Vagina (tissue), 2 donors: ENCODE data around the gene MXRA7. TPM values are rescaled to one million over a fixed set of nuclear protein-coding genes. Genes with fewer than 3 reads are reported as not detected.
"Not testable (repeated sequence)": the region's sequence is repeated elsewhere in the genome, so short reads cannot be mapped to it uniquely, and the experiment has no call there.

Source experiments
- DNase-seq, 2 donors: peaks; one replicate each; pipeline ENCODE4 v3.0.0-alpha.2; 2017; ENCODE audit errors: extremely low spot score in 2 of 2
- H3K27ac ChIP-seq: fragments of 200-600 bp; sonication (generic); one replicate; pipeline ENCODE4 v1.5.1; 2019
- H3K27me3 ChIP-seq: fragments of 200-600 bp; sonication (generic); one replicate; pipeline ENCODE4 v1.5.1; 2019
- H3K36me3 ChIP-seq, 2 donors: fragments of 200-600 bp; sonication (generic); one replicate each; pipeline ENCODE4 v1.5.1; 2017 to 2019
- H3K4me1 ChIP-seq: fragments of 200-600 bp; sonication (generic); one replicate; pipeline ENCODE4 v1.5.1; 2019
- H3K4me3 ChIP-seq, 2 donors: fragments of 200-600 bp; sonication (generic); 1 replicate in 1 of 2; 2 replicates in 1 of 2; pipeline ENCODE4 v1.5.1; 2016 to 2019
- H3K9me3 ChIP-seq: fragments of 200-600 bp; sonication (generic); one replicate; pipeline ENCODE4 v1.5.1; 2019
- POLR2A ChIP-seq, 2 donors: fragments of 450-650 bp; IDR thresholded peaks; one replicate each; pipeline ENCODE4 v1.6.1; 2017; ENCODE audit warnings: antibody characterized with exemption in 2 of 2, mild to moderate bottlenecking in 2 of 2, moderate library complexity in 2 of 2
- POLR2AphosphoS5 ChIP-seq, 2 donors: sonication (generic); formaldehyde crosslinking; IDR thresholded peaks; one replicate each; pipeline ENCODE4 v1.9.0; 2017; ENCODE audit warnings: antibody characterized with exemption in 2 of 2, mild to moderate bottlenecking in 2 of 2, low read depth in 1 of 2; ENCODE audit not compliant: insufficient read depth in 1 of 2
- intact Hi-C: fragments of 100-400 bp; cut with DNase I; formaldehyde crosslinking; loops from one replicate; pipeline ENCODE4 v1.15.1; 2023
- total RNA-seq: library from RNA; depleted of rRNA; stranded (reverse); fragments of >200 nt; gene quantifications from one replicate; pipeline ENCODE4 v1.2.3, GENCODE V29; 2016
- TF ChIP-seq, protein P1 (sequence below), 3 experiments: fragments of 450-650 bp in 2 of 3; fragments of 200-600 bp in 1 of 3; sonication (generic) in 1 of 3; IDR thresholded peaks; one replicate each; pipeline ENCODE4 v1.5.1; 2017 to 2019; ENCODE audit warnings: antibody characterized with exemption in 3 of 3, mild to moderate bottlenecking in 2 of 3, moderate library complexity in 2 of 3

MXRA7 gene
- total RNA-seq, 1 donor from 2014 or later: 114 TPM

DNA sequence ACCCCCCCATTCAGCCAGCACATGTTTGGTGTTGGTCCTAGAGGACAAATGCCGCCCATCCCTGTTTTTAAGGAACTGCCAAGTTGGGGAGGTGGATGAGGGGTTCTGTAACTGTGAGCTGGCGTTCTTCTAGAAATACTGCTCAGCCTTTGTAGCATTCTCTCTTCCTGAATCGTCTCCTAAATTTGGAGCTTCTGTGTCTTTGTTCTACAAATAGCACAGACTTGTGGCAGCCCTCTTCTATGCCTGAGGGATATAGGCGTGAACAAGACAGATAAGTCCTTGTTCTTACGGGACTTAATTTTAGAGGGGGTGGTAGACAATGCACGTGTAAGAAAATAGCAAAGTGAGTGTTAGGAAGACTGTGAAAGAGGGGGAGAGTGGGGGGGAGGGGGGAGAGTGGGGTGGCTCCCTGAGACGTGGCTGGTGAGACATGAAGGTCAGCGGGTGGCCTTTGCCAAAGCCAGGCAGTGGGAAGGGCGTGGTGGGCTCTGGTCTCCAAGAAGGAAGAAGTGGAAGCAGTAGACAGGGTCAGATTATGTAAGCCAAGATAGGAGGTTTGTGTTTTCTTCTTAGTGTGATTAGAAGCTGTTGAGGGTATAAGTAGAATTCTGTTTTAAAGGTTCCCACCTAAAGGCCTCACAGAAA, 37.1 kb upstream of the MXRA7 start:
- DNase-seq: no peak
- Histone ChIP-seq H3K4me3 (no peak overlapping the region), H3K27me3 (no peaks in the 10 kb centered on the region), H3K27ac (no peak overlapping the region), H3K36me3 (peaks cover 0 to 35% of the 10 kb centered on the region in 2 donors), H3K4me1 (no peaks in the 10 kb centered on the region), H3K9me3 (no peaks in the 10 kb centered on the region)
- TF ChIP-seq POLR2AphosphoS5 (IDR thresholded peaks at IDR 0.05; ENCODE audit: insufficient read depth in 1 of 2, low read depth in 1 of 2) (no peak), POLR2A (IDR thresholded peaks at IDR 0.05) (no peak)
- TF ChIP-seq, protein P1, sequence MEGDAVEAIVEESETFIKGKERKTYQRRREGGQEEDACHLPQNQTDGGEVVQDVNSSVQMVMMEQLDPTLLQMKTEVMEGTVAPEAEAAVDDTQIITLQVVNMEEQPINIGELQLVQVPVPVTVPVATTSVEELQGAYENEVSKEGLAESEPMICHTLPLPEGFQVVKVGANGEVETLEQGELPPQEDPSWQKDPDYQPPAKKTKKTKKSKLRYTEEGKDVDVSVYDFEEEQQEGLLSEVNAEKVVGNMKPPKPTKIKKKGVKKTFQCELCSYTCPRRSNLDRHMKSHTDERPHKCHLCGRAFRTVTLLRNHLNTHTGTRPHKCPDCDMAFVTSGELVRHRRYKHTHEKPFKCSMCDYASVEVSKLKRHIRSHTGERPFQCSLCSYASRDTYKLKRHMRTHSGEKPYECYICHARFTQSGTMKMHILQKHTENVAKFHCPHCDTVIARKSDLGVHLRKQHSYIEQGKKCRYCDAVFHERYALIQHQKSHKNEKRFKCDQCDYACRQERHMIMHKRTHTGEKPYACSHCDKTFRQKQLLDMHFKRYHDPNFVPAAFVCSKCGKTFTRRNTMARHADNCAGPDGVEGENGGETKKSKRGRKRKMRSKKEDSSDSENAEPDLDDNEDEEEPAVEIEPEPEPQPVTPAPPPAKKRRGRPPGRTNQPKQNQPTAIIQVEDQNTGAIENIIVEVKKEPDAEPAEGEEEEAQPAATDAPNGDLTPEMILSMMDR (IDR thresholded peaks at IDR 0.05): no peak
- intact Hi-C loops: no loop called here

DNA sequence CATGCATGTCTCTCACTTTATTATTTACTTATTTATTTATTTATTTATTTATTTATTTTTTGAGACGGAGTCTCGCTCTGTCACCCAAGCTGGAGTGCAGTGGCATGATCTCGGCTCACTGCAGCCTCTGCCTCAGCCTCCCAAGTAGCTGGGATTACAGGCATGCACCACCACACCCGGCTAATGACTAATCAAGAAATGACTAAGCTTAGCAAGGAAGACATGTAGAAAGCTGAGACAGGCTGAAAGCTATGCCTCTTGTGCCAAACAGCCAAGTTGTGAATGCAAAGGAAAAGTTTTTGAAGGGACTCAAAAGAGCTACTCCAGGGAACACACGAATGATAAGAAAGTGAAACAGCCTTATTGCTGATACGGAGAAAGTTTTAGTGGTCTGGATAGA, 35.0 kb upstream of the MXRA7 start:
- intact Hi-C loops: not testable (repeated sequence)
- peaks cover 0 to 48% of the 10 kb centered on the region in 2 donors for H3K36me3 ChIP-seq

DNA sequence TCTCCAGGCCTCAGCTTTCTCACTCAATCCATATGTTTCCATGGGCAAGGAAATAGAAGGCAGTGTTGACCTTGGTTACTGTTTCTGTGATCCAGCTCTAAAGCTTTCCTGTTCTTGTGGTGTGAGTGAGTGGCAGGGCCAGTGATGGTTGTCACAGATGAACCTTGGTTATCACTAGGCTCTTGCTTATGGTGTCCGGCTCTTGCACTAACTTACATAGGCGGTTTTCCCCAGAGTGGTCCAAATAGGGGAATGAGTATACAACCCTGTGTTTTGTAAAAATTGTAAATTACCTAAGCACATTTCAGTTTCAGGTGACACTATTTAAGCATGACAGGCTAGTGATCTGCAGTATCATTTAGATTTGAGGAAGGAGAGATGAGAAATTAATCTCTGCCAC, 34.0 kb upstream of the MXRA7 start:
- H3K36me3 ChIP-seq: peaks cover 0 to 48% of the 10 kb centered on the region in 2 donors
- H3K27ac ChIP-seq: no peak overlapping the region
- H3K4me1 ChIP-seq: peaks cover 13% of the 10 kb centered on the region
- no peaks in the 10 kb centered on the region for H3K9me3 ChIP-seq
- intact Hi-C loops: no loop called here
- H3K4me3 ChIP-seq: no peak overlapping the region
- TF ChIP-seq, protein P1 (IDR thresholded peaks at IDR 0.05): no peak
- TF ChIP-seq POLR2A (IDR thresholded peaks at IDR 0.05) (no peak), POLR2AphosphoS5 (IDR thresholded peaks at IDR 0.05; ENCODE audit: insufficient read depth in 1 of 2, low read depth in 1 of 2) (no peak)
- no peaks in the 10 kb centered on the region for H3K27me3 ChIP-seq
- no peak for DNase-seq

More for the DNA sequence above, 35.0 kb upstream of the MXRA7 start:
- not testable (repeated sequence) for H3K9me3 ChIP-seq, H3K27me3 ChIP-seq, H3K27ac ChIP-seq, H3K4me3 ChIP-seq, DNase-seq, H3K4me1 ChIP-seq

DNA sequence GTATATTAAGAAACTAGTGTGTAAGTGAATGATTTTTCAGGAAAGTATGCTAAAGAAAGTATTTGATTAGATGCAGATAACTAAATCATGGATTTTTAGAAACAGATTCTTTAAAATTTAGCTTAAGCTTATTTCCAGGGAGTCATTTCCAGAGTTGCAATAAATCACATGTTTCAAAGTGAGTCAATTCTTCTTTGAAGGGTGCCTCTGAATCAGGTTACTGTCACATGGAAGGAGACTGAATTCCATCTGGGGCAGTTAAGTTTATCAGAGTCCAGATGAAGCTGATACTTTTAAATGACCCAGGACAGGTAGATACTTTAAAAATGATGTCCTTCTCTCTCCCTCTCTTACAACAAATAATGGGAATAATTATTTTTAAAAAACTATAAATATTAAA, 32.2 kb upstream of the MXRA7 start:
- no peak for DNase-seq
- Histone ChIP-seq H3K4me1 (peaks cover 30% of the 10 kb centered on the region), H3K4me3 (no peak overlapping the region), H3K27ac (no peak overlapping the region), H3K27me3 (no peaks in the 10 kb centered on the region), H3K36me3 (peaks cover 0 to 45% of the 10 kb centered on the region in 2 donors), H3K9me3 (no peaks in the 10 kb centered on the region)
- intact Hi-C loops: no loop called here
- TF ChIP-seq POLR2A (IDR thresholded peaks at IDR 0.05): no peak

DNA sequence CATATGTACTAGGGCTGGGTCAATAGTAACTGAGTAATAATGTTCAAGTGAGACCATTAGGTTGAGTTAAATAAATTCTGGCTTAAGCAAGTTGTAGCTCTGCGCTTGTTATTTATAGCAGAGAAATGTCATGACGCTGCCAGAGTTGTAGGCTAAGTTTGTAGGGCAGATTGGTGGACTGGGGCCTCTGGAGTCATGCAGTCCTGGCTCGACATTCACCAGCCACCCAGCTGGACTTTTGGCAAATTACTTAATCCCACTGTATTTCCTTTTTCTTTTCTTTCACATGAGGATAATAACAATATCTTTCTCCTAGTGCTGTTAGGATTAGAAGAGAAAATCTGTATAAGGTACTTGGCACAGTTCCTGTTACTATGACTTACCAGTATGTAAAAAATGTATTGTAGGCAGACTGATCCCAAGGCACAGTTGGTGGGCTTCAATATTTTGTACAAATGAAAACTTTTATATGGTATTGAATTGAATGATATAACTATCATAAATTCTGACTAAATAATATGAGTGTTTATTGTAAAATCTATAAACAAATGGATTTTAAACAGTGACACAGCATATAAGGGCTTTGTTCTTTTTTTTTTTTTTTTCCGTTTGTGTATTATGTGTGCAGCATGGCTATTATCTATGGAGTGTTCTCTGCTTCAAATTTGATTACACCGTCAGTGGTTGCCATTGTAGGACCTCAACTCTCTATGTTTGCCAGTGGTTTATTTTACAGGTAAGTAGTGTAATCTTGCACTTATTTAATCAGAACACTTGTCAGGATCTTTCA, 29.8 kb upstream of the MXRA7 start:
- intact Hi-C loops: no loop called here
- Histone ChIP-seq H3K36me3 (peaks cover 0 to 38% of the 10 kb centered on the region in 2 donors), H3K9me3 (no peaks in the 10 kb centered on the region), H3K27ac (peak overlapping the region; percentile 15), H3K4me1 (peaks cover 33% of the 10 kb centered on the region), H3K27me3 (no peaks in the 10 kb centered on the region), H3K4me3 (no peak overlapping the region)
- DNase-seq: no peak
- TF ChIP-seq, protein P1 (IDR thresholded peaks at IDR 0.05): no peak
- TF ChIP-seq POLR2A (IDR thresholded peaks at IDR 0.05) (no peak), POLR2AphosphoS5 (IDR thresholded peaks at IDR 0.05; ENCODE audit: insufficient read depth in 1 of 2, low read depth in 1 of 2) (no peak)

DNA sequence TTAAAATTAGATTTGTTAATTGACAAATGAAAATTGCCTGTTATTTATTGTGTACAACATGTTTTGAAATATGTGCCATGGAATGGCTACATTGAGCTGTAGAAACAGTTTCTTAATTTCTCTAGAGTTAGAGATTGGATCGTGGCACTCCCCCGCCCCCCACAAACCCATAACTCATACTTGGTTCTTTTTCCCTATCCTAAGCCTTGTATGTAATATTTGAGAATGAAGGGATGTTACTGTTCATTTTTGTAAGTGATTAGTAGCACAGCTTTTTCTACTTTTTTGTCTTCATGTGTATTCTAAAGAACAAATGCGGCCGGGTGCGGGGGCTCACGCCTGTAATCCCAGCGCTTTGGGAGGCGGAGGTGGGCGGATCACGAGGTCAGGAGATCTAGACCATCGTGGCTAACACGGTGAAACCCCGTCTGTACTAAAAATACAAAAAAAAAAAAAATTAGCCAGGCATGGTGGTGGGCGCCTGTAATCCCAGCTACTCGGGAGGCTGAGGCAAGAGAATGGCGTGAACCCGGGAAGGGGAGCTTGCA, 28.9 kb upstream of the MXRA7 start:
- peak overlapping the region; percentile 15 for H3K27ac ChIP-seq
- H3K4me3 ChIP-seq, H3K9me3 ChIP-seq, DNase-seq, intact Hi-C loops, H3K27me3 ChIP-seq: not testable (repeated sequence)
- H3K4me1 ChIP-seq: peaks cover 42% of the 10 kb centered on the region
- peaks cover 0 to 37% of the 10 kb centered on the region in 2 donors for H3K36me3 ChIP-seq
